Measurements from ENCODE around the gene KCND3.

DNA sequence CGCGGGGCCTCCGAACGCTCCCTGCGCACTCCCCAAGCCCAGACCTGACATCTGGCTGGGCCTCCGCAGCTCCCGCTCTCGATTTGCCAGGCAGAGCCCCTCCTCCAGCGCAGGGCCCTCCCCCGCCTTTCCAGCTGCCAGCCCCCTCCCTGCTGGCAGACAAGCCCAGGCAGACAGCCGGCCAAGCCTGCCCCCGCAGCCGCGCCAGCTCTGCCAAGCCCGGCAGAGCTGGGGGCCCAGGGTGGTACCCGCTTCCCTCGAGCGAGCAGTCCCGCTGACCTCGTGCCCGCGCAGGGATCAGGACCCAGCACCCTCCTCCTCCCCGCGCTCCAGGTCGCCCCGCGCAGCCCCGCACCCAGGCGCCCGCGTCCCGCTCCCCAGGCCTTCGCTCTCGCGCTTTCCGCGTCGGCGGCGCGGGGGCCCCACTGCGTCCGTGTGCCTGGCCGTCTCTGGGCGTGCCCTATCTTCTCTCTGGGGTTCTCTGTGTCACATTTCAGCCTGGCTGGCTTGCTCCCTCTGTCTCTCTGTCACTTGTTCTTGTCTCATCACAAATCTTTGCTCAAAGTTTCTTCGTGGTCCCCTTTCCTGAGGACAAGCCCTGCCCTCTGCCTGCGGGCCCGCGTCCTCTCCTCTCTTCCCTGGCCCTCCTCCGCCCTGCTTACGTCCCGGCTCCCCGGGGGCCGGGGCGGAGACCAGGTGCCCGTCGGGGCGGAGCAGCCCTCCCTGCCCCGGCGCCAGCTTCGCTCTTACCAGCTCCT is 250.9 kb downstream of the KCND3 start:
- TF ChIP-seq POLR2AphosphoS5 (IDR thresholded peaks at IDR 0.05; ENCODE audit: borderline replicate concordance, low read depth, low read length) (no peak), EZH2 (IDR thresholded peaks at IDR 0.05) (no peak)

Data from SK-N-MC (cell line).